ENCODE measurements around the gene CXCL8.

CXCL8 gene

GRCh38 chr4:73702796-73703287 lies 37.5 kb upstream of the CXCL8 start:
- no peak overlapping the region for H3K27ac ChIP-seq

GRCh38 chr4:73703320-73703719 lies 37.0 kb upstream of the CXCL8 start:
- Histone ChIP-seq H3K27ac (no peak overlapping the region), H3K4me3 (no peak overlapping the region)
- no peak for DNase-seq (ENCODE audit: low spot score)

More at GRCh38 chr4:73702796-73703287, 37.5 kb upstream of the CXCL8 start:
- TF ChIP-seq CTCF (IDR thresholded peaks at IDR 0.05) = no peak
- no peak overlapping the region for H3K4me3 ChIP-seq
- DNase-seq (ENCODE audit: low spot score) = no peak

GRCh38 chr4:73704314-73705055 lies 35.9 kb upstream of the CXCL8 start:
- DNase-seq (ENCODE audit: low spot score) = peak; percentile 86
- H3K4me3 ChIP-seq = no peak overlapping the region
- TF ChIP-seq CTCF (IDR thresholded peaks at IDR 0.05) = no peak
- H3K27ac ChIP-seq = peak overlapping the region; percentile 29 to 82

More at GRCh38 chr4:73703320-73703719, 37.0 kb upstream of the CXCL8 start:
- TF ChIP-seq CTCF (IDR thresholded peaks at IDR 0.05) = no peak

- no peak for DNase-seq (ENCODE audit: low spot score)
- H3K4me3 ChIP-seq = no peak overlapping the region
- peak overlapping the region; percentile 29 to 82 for H3K27ac ChIP-seq
- no peak for TF ChIP-seq CTCF (IDR thresholded peaks at IDR 0.05)
These were observed 35.3 kb upstream of the CXCL8 start for GRCh38 chr4:73705056-73705432.

- TF ChIP-seq CTCF (IDR thresholded peaks at IDR 0.05) = no peak
- H3K27ac ChIP-seq = peak overlapping the region in 1 of 2 donors; percentile 4
- H3K4me3 ChIP-seq = no peak overlapping the region
- no peak for DNase-seq (ENCODE audit: low spot score)
These were observed 34.6 kb upstream of the CXCL8 start for GRCh38 chr4:73705721-73706120.

GRCh38 chr4:73706811-73707210 lies 33.6 kb upstream of the CXCL8 start:
- Histone ChIP-seq H3K4me3 (no peak overlapping the region), H3K27ac (no peak overlapping the region)
- no peak for DNase-seq (ENCODE audit: low spot score)
- TF ChIP-seq CTCF (IDR thresholded peaks at IDR 0.05) = no peak

GRCh38 chr4:73707269-73707875 lies 33.0 kb upstream of the CXCL8 start:
- Histone ChIP-seq H3K4me3 (no peak overlapping the region), H3K27ac (no peak overlapping the region)
- no peak for DNase-seq (ENCODE audit: low spot score)
- no peak for TF ChIP-seq CTCF (IDR thresholded peaks at IDR 0.05)
